ENCODE measurements around the gene WDR86.

The WDR86 gene

GRCh38 chr7:151349507-151349853, 60.4 kb downstream of the WDR86 start:
- DNase-seq (ENCODE audit: low read depth in 2 of 2) = no peak

DNA sequence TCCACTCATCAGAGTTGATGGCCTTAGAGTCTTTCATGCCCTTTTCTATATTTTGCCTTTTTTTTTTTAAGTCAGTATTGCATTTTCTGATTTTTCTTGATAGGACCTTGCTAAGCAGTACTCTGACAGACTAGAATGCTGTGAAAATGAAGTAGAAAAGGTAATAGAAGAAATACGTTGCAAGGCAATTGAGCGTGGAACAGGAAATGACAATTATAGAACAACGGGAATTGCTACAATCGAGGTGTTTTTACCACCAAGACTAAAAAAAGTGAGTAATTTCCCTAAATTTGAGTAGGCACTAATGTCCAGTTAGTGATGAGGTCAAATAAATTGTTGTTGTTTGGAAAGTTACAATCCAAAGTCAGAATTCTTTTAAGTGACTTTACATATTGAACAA, 60.9 kb downstream of the WDR86 start:
- DNase-seq (ENCODE audit: low read depth in 2 of 2) = no peak

GRCh38 chr7:151347200-151347599, 62.6 kb downstream of the WDR86 start:
- no peak for DNase-seq (ENCODE audit: low read depth in 2 of 2)

DNA sequence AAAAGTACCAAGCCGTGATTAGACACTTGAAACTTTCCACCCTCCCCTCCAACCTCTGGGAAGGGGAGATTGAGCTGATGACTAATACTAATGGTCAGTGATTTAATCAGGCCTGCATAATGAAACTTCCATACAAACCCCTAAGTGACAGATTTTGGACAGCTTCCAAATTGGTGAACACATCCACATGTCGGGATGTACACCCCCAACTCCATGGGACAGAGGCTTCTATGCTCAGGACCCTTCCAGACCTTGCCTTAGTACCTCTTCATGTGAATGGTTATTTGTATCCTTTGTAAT, 63.4 kb downstream of the WDR86 start:
- DNase-seq (ENCODE audit: low read depth in 2 of 2) = no peak

DNA sequence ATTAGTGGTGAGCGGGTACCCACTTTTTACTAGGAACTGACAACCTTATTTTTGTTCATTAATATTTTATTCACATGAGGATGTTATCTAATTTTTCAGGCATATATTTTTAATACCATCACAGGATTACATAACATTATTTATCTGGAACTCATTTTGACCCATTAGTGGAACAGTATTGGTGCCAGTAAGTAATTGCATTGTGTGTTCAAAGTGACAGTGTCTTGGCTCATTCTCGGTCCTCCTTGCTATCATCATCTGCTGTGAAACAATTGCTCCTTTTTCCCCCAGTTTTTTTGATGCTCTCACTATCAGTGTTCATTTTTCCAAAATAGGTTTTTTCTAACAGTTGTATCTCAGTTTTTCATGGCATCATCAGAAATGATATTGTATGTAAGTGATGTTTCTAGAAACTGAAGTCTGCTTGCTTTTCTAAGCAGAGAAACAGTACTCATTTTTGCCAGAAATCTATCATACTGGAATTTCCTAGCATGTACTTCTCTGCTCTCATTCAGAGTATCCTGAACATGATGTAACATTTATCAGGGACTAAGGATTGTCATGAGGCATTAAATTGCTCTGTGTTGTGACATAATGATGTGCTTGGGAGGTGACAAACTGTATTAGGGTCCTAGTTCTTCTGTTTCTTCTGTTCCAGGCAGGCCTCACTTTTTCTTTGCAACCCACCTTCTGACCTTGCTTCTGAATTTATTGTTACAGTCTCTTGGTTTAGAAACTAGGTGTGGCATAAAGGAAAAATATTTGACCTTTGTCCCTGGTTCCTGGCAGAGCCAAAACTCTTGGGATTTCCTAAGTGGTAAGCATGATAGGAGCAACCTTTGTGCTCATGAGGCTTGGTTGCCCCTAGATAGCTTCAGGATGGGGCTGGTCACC, 64.0 kb downstream of the WDR86 start:
- no peak for DNase-seq (ENCODE audit: low read depth in 2 of 2)

DNA sequence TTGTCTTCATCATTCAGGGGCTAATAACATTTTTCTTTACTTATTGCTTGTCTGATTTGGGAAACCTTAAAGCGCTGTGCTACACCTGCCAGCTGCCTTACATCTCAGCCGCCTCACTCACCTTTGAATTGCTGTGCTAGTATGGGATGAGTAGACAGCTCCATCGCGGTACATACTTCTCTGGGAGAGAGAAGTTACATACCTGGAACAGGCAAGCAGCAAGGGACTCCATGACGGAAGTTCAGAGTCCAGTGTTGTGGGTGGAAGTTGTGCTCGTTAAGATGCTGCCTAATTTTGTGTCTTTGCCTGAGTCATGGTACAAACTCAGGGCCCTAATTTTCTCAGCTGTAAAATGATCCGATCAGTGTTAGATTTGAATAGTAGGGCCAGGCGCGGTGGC, 66.3 kb downstream of the WDR86 start:
- no peak for DNase-seq (ENCODE audit: low read depth in 2 of 2)

GRCh38 chr7:151342811-151343210, 67.0 kb downstream of the WDR86 start:
- no peak for DNase-seq (ENCODE audit: low read depth in 2 of 2)

DNA sequence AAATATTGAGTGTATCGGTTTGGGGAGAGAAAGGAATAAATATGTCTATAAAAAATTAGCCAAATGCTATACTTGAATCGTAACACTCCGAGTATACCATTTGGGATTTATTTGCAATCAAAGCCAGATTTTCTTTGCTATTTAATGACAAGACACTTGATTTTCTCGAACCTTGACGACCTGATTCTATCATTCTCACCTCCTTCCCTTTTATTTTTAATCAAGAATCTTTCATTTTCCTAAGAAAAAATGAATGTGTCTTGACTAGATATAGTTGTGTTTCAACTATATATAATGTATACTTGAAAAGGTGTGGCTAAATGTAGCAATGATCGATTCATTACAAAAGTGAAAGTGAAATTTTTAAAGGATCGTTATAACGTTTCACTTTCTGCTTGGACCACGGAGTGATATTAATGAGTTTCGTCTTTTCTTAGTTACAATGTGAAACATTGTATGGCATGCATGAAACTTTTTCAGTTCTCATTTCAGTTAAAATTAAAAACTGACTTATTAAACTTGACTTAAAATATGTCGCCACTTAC, 67.7 kb downstream of the WDR86 start:
- DNase-seq (ENCODE audit: low read depth in 2 of 2) = no peak

DNA sequence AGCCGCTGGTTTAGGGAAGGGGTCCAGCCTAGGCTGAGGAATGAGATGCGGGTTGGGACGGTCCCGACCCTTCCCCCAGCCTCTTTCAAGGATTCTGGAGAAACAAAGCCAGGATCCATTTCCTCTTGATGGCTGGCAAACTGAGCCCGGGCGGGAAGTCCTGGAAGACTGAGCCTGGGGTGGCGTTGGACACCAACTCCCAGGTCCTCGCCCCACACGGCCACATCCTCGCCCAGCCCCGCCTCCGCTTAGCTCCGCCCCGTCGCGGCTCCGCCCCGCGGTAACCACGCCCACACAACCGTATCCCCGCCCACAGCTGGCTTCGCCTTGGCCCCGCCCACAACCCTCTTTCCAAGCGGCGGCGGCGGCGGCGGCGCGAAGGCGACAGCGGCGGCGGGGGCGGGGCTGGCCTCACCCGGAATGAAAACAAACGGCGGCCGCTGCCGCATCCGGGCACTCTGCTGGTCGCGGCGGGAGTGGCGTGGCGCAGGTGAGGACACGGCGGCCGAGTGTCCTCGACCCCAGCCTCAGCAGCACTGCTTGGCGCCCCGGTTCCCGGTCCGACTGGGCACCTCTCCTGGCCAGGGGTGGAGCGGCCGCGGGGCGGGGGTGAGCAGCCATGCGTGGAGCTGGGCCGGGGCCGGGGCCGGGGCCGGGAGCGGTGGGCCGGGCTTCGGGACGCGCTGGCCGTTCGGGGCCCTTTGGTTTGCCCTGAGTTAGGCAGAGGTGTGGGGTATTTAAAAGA, 68.3 kb downstream of the WDR86 start, which contains the start of gene NUB1:
Gene NUB1 (plus strand): TSS at position 456 of the 745 bp plus-strand sequence. CDS start 3,538 bp downstream, outside the sequence.
- peak; percentile 47 to 55 for DNase-seq (ENCODE audit: low read depth in 2 of 2)

GRCh38 chr7:151340794-151341356, 69.0 kb downstream of the WDR86 start:
- DNase-seq (ENCODE audit: low read depth in 2 of 2) = no peak

- DNase-seq (ENCODE audit: low read depth in 2 of 2) = no peak
Observed at GRCh38 chr7:151339651-151340382, 70.0 kb downstream of the WDR86 start.

DNA sequence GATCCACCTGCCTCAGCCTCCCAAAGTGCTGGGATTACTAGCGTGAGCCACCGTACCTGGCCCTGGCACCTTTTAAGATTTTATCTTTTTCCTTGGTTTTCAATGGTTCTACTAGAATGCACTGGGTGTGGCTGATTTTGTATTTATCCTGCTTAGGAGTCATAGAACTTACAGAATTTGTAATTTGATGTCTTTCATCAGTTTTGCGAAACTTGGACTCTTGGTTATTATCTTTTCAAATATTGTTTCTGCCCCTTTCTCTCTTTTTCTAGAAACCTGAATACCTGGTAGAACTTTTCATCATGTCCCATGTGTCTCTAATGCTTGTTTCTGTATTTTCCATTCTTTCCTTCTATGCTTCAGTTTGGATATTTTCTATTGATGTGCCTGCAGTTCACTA, 71.0 kb downstream of the WDR86 start:
- no peak for DNase-seq (ENCODE audit: low read depth in 2 of 2)

GRCh38 chr7:151337346-151337745, 72.5 kb downstream of the WDR86 start:
- DNase-seq (ENCODE audit: low read depth in 2 of 2) = no peak

GRCh38 chr7:151336027-151336708, 73.7 kb downstream of the WDR86 start:
- no peak for DNase-seq (ENCODE audit: low read depth in 2 of 2)

- no peak for DNase-seq (ENCODE audit: low read depth in 2 of 2)
Observed at GRCh38 chr7:151334628-151335027, 75.2 kb downstream of the WDR86 start.
